Cardiac fibroblast (primary cell): ENCODE measurements around the gene ADARB1.
"Not testable (repeated sequence)": the region's sequence is repeated elsewhere in the genome, so short reads cannot be mapped to it uniquely, and the experiment has no call there.

ENCODE experiments used
- DNase-seq, 2 donors: peaks; one replicate each; pipeline versions ENCODE4 v3.0.0 to v3.0.0-alpha.2; 2010; ENCODE audit warnings: low read depth in 2 of 2
- H3K4me3 ChIP-seq, 2 donors: replicated peaks in 1 of 2; 1 replicate in 1 of 2; 2 replicates in 1 of 2; pipeline ENCODE4 v1.5.1; 2011; ENCODE audit warnings: low read depth in 2 of 2, low read length in 2 of 2, mild to moderate bottlenecking in 2 of 2, moderate library complexity in 1 of 2
- CTCF ChIP-seq: IDR thresholded peaks from one replicate; pipeline ENCODE4 v1.5.1; 2011; ENCODE audit warnings: low read depth, mild to moderate bottlenecking, low read length, inconsistent platforms

Gene ADARB1

GRCh38 chr21:45074048-45074817 lies at the start of gene ADARB1:
TSS of gene ADARB1 (plus strand) at chr21:45074580. CDS start at chr21:45171657, 97,077 bp downstream.
- no peak for TF ChIP-seq CTCF
- DNase-seq, result peak; percentile 49 to 70
- H3K4me3 ChIP-seq, result peak within 1 kb of the TSS; percentile 82 to 88

GRCh38 chr21:45026066-45026745 lies 48.2 kb upstream of the ADARB1 start:
- TF ChIP-seq CTCF, result no peak
- DNase-seq, result no peak
- no peak overlapping the region for H3K4me3 ChIP-seq

GRCh38 chr21:45026826-45027225 lies 47.6 kb upstream of the ADARB1 start:
- DNase-seq, result no peak

GRCh38 chr21:45027241-45028196 lies 46.9 kb upstream of the ADARB1 start:
- TF ChIP-seq CTCF, result no peak
- DNase-seq, result no peak
- H3K4me3 ChIP-seq, result no peak overlapping the region

More at GRCh38 chr21:45026826-45027225, 47.6 kb upstream of the ADARB1 start:
- no peak for TF ChIP-seq CTCF
- H3K4me3 ChIP-seq, result no peak overlapping the region

- not testable (repeated sequence) for DNase-seq, H3K4me3 ChIP-seq
Observed at GRCh38 chr21:45028645-45029044, 45.7 kb upstream of the ADARB1 start.

- no peak for TF ChIP-seq CTCF
- peak; percentile 46 to 50 for DNase-seq
- no peak overlapping the region for H3K4me3 ChIP-seq
Observed at GRCh38 chr21:45029298-45029947, 45.0 kb upstream of the ADARB1 start.
